Sigmoid colon (tissue), 3 donors: ENCODE results near the gene EEF1AKMT2.

ENCODE experiments used
- CTCF ChIP-seq, 4 experiments: fragments of 450-650 bp in 3 of 4; fragments of 200-600 bp in 1 of 4; IDR thresholded peaks; one replicate each; pipeline ENCODE4 v1.5.1; 2016 to 2019; ENCODE audit warnings: antibody characterized with exemption in 4 of 4, mild to moderate bottlenecking in 3 of 4, moderate library complexity in 2 of 4
- POLR2A ChIP-seq, 2 donors: fragments of 450-650 bp; IDR thresholded peaks; one replicate each; pipeline ENCODE4 v1.6.1; 2016; ENCODE audit warnings: antibody characterized with exemption in 2 of 2, mild to moderate bottlenecking in 2 of 2, moderate library complexity in 2 of 2

- TF ChIP-seq CTCF (IDR thresholded peaks at IDR 0.05) (no peak), POLR2A (IDR thresholded peaks at IDR 0.05) (no peak)
Observed at GRCh38 chr10:124742413-124743190, 49.1 kb downstream of the EEF1AKMT2 start.
